ENCODE measurements around the gene HIVEP1.

HIVEP1 gene

GRCh38 chr6:12078014-12078413 is 65.9 kb downstream of the HIVEP1 start:
- DNase-seq (ENCODE audit: low read depth): no peak
- TF ChIP-seq CTCF (IDR thresholded peaks at IDR 0.05; ENCODE audit: low read depth, low read length, missing control alignments): no peak

GRCh38 chr6:12081771-12082170 is 69.7 kb downstream of the HIVEP1 start:
- no peak overlapping the region for H3K4me3 ChIP-seq (ENCODE audit: low read depth, low read length)
- DNase-seq (ENCODE audit: low read depth): no peak
- no peak for TF ChIP-seq CTCF (IDR thresholded peaks at IDR 0.05; ENCODE audit: low read depth, low read length, missing control alignments)

More at GRCh38 chr6:12078014-12078413, 65.9 kb downstream of the HIVEP1 start:
- no peak overlapping the region for H3K4me3 ChIP-seq (ENCODE audit: low read depth, low read length)

DNA sequence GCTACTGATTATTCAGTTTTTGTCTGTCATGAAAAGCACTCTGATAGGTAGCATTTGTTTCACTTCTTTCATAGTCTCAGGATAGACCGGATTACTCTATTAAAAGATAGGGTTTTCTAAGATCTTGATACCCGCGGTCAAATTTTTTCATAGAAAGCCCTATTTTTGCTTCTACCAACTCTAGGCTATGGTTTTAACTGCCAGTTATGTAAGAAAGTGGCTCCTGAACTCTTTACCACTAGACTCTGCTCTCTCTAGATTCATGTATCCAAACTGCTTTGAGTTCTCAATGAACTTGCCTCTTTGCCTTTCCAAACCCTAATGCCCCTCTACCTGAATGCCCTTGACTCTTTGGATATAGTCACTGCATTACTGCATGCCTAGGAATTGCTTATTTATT is 70.3 kb downstream of the HIVEP1 start:
- no peak for DNase-seq (ENCODE audit: low read depth)
- TF ChIP-seq CTCF (IDR thresholded peaks at IDR 0.05; ENCODE audit: low read depth, low read length, missing control alignments): no peak
- no peak overlapping the region for H3K4me3 ChIP-seq (ENCODE audit: low read depth, low read length)

DNA sequence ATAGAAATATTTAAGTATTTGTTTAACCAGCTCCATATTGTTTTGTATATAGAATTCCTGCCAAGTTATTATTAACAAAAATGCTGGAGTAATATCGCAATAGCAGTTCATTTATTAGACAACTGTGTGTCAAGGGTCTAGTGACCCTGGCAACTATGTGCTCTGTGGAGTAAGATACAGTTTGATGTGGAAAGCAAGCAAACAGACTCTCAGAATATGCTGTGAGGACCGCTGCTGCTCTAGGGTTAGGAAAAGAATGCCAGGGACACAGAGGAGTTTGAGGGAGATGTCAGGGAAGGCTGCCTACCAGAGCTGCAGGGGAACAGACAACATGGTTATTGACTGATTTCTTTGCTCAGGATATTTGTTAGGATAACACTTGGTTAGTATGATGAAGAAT is 71.2 kb downstream of the HIVEP1 start:
- no peak for TF ChIP-seq CTCF (IDR thresholded peaks at IDR 0.05; ENCODE audit: low read depth, low read length, missing control alignments)
- no peak overlapping the region for H3K4me3 ChIP-seq (ENCODE audit: low read depth, low read length)
- no peak for DNase-seq (ENCODE audit: low read depth)

- DNase-seq (ENCODE audit: low read depth): no peak
- H3K4me3 ChIP-seq (ENCODE audit: low read depth, low read length): no peak overlapping the region
- TF ChIP-seq CTCF (IDR thresholded peaks at IDR 0.05; ENCODE audit: low read depth, low read length, missing control alignments): no peak
Observed at GRCh38 chr6:12083763-12084162, 71.7 kb downstream of the HIVEP1 start.

DNA sequence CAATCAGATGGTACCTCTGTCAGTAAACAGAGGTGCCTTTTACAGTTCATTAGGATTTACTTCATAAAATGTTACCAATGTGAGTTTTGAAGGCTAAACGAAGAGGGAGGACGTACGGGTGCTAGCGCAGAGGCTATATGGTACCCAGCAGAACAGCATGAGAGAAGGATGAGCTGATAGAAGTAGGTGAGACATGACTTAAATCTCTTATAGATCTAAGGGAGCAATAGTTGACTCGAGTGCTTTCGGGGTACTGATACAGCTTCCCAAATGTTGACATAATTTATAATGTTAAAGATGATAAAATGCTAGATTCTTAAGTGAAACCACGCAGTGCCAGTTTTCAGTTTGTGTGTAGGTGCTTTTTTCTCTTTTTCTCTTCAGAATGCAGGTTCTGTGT is 72.6 kb downstream of the HIVEP1 start:
- DNase-seq (ENCODE audit: low read depth): no peak
- no peak overlapping the region for H3K4me3 ChIP-seq (ENCODE audit: low read depth, low read length)
- no peak for TF ChIP-seq CTCF (IDR thresholded peaks at IDR 0.05; ENCODE audit: low read depth, low read length, missing control alignments)

DNA sequence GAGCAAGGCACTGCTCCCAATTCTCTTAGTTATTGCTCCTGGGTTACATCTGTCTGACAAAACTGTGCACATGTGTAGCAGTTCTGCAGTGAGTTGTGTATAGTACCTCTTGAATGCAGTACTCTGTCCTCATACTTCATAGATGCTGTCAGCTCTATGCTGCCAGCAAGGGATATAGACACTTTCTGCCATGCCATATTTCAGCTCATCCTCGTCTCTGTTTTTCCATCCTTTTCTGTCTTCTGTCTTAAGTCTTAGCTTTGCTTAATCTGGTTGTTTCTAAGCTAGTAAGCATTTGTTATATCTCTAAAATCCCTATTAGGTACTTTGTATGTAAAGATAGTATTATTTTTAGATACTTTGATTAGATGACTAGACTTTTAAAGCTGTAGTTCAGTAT is 76.4 kb downstream of the HIVEP1 start:
- DNase-seq (ENCODE audit: low read depth): no peak
- no peak for TF ChIP-seq CTCF (IDR thresholded peaks at IDR 0.05; ENCODE audit: low read depth, low read length, missing control alignments)
- H3K4me3 ChIP-seq (ENCODE audit: low read depth, low read length): no peak overlapping the region
